GM18499 (cell line): ENCODE measurements around the gene HEY2.

Source experiments
- ATAC-seq: cut with Tn5 transposase; IDR thresholded peaks from one replicate; pipeline ENCODE4 v1.9.1; 2021; ENCODE audit warnings: moderate number of reproducible peaks; ENCODE audit not compliant: insufficient read depth, unreplicated experiment

The HEY2 gene

GRCh38 chr6:125742464-125743120 lies 6.8 kb upstream of the HEY2 start:
- no peak for ATAC-seq

- no peak for ATAC-seq
These were observed 5.8 kb upstream of the HEY2 start for GRCh38 chr6:125743604-125744003.

GRCh38 chr6:125745281-125746018 lies 4.0 kb upstream of the HEY2 start:
- ATAC-seq = no peak

GRCh38 chr6:125746019-125746414 lies 3.4 kb upstream of the HEY2 start:
- ATAC-seq = no peak

GRCh38 chr6:125746731-125747588 lies 2.5 kb upstream of the HEY2 start:
- ATAC-seq = peak; percentile 58

GRCh38 chr6:125747589-125748405 lies 1.6 kb upstream of the HEY2 start:
- no peak for ATAC-seq

- ATAC-seq = no peak
These were observed 843 bp upstream of the HEY2 start for GRCh38 chr6:125748406-125749172.

- ATAC-seq = no peak
These were observed 646 bp downstream of the HEY2 start for GRCh38 chr6:125749865-125750691.

GRCh38 chr6:125750692-125751333 lies 1.4 kb downstream of the HEY2 start:
- no peak for ATAC-seq

GRCh38 chr6:125751334-125751916 lies 2.0 kb downstream of the HEY2 start:
- ATAC-seq = no peak

GRCh38 chr6:125752773-125753172 lies 3.3 kb downstream of the HEY2 start:
- no peak for ATAC-seq

- no peak for ATAC-seq
These were observed 3.9 kb downstream of the HEY2 start for GRCh38 chr6:125753218-125753936.

GRCh38 chr6:125753937-125754259 lies 4.5 kb downstream of the HEY2 start:
- no peak for ATAC-seq

- no peak for ATAC-seq
These were observed 5.1 kb downstream of the HEY2 start for GRCh38 chr6:125754566-125754965.

- ATAC-seq = no peak
These were observed 9.9 kb downstream of the HEY2 start for GRCh38 chr6:125759184-125759902.

- no peak for ATAC-seq
These were observed 10.6 kb downstream of the HEY2 start for GRCh38 chr6:125759959-125760457.
